ENCODE data around the gene RNF222. TPM values are rescaled to one million over a fixed set of nuclear protein-coding genes. Genes with fewer than 3 reads are reported as not detected.

RNF222 gene
- total RNA-seq, 6 experiments from 2014 or later = not detected

DNA sequence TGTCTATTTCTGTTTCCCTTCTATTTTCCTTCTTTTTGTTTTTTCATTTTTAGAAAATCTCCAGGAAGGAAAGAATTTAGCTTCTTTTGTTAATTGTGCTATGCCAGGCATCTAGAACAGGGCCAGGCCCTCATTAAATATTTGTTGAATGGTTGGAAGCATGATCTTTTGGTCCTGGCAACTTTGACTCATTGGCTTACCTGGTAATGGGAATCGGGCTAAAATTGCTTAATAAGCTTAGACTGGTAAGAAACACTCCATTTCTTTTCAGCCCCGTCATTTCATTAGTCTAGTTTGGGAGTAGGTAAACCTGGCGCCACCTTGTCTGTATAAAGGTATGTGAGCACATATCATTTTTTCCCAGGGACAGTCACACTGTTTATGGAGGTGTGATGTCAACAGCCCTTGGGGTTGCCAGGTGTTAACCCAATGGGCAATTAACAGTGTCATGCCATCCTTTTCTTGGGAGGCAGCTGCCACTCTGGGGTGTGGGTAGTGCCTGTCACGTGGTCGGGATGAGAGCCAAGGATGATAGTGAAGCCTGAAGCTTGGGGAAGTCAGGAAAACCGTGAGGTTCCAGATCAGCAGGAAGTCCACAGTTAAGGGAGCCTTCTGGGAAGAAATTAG, 28.6 kb upstream of the RNF222 start:
- Histone ChIP-seq H3K4me1 (peaks cover 0 to 31% (median 8%) of the 10 kb centered on the region in 4 donors), H3K27ac (peak overlapping the region; percentile 2 to 75 (median 45)), H3K36me3 (no peaks in the 10 kb centered on the region), H3K4me3 (no peak overlapping the region), H3K9me3 (no peaks in the 10 kb centered on the region), H3K27me3 (no peaks in the 10 kb centered on the region)
- ATAC-seq (peak; percentile 48 to 66 (median 57)), DNase-seq (no peak)
- intact Hi-C loops (cut with DNase I) = no loop called here
- WGBS (ENCODE audit: insufficient coverage, low coverage, low lambda C conversion rate, missing lambda C conversion rate) = 31% methylated on average over 6 of the region's 6 CpGs
- no peak for TF ChIP-seq POLR2A (IDR thresholded peaks at IDR 0.05)
- TF ChIP-seq, protein P1, sequence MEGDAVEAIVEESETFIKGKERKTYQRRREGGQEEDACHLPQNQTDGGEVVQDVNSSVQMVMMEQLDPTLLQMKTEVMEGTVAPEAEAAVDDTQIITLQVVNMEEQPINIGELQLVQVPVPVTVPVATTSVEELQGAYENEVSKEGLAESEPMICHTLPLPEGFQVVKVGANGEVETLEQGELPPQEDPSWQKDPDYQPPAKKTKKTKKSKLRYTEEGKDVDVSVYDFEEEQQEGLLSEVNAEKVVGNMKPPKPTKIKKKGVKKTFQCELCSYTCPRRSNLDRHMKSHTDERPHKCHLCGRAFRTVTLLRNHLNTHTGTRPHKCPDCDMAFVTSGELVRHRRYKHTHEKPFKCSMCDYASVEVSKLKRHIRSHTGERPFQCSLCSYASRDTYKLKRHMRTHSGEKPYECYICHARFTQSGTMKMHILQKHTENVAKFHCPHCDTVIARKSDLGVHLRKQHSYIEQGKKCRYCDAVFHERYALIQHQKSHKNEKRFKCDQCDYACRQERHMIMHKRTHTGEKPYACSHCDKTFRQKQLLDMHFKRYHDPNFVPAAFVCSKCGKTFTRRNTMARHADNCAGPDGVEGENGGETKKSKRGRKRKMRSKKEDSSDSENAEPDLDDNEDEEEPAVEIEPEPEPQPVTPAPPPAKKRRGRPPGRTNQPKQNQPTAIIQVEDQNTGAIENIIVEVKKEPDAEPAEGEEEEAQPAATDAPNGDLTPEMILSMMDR (IDR thresholded peaks at IDR 0.05) = no peak

DNA sequence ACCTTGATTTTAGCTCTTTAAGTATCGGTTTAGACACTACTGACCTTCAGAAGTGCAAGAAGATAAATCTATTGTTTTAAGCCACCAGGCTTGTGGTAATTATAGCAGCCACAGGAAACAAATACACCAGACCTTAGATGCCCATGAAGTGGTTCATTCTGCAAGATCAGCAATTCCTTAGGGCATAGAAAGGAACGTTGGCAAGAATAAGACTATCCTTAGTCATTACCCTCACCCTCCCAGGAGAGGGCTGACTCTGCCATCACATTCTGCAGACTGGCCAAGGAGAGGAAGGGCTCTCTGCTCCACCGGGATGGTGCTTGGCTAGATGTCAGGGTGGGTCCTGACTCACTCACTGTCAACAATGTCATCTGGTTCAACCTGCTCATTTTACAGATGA, 23.9 kb upstream of the RNF222 start:
- Histone ChIP-seq H3K27me3 (no peaks in the 10 kb centered on the region), H3K4me3 (no peak overlapping the region), H3K4me1 (peaks cover 0 to 47% (median 20%) of the 10 kb centered on the region in 4 donors), H3K9me3 (no peaks in the 10 kb centered on the region), H3K36me3 (no peaks in the 10 kb centered on the region), H3K27ac (peak overlapping the region; percentile 24 to 87 (median 69))
- intact Hi-C loops (cut with DNase I) = no loop called here
- DNase-seq (peak in 1 of 3 donors; percentile 41), ATAC-seq (no peak)
- TF ChIP-seq, protein P1 (IDR thresholded peaks at IDR 0.05) = no peak
- no peak for TF ChIP-seq POLR2A (IDR thresholded peaks at IDR 0.05)
- no CpG with 5 or more reads among the region's 3 CpGs for WGBS (ENCODE audit: insufficient coverage, low coverage, low lambda C conversion rate, missing lambda C conversion rate)

DNA sequence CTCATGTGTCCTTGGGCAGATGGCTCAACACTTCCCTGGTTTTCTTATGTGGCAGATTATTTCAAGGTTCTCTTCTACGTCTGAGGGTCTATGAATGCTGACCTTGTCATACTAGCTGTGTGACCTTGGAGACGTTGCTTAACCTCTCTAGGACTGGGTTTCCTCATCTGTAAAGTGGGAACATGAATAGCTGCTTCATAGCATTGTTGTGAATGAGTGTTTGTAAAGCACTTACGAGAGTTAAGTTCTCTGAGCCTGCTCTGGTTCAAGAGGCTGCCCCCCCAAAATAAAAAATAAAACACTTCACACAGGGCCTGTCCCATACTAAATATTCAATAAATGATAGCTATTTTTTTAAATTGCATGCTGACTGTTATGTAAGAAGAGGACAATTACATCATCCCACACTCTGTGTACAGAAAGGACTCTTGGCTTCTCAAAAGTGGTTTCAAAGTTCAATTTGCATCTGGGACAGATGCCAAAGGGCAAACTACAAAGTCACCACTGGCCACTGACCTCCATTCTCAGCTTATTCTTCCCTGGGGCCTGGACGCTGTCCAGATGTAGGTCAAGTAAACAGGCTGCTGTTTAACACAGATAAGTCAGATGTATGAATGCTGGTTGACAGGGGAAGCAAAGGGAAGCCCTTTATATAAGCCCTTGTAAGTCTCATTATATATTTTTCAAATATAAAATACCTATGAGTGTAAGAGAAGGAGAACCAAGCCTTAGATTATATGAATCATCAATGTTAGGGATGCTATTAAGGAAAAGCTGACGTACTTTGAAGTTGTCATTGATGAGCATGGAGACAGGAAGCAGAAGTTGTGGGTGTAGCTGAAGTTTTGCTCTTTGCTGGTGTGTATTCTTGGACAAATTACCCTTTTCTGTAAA, 22.7 kb upstream of the RNF222 start:
- Histone ChIP-seq H3K36me3 (no peaks in the 10 kb centered on the region), H3K27ac (peak overlapping the region; percentile 72 to 87 (median 81)), H3K27me3 (no peaks in the 10 kb centered on the region), H3K4me3 (no peak overlapping the region), H3K4me1 (peaks cover 0 to 35% (median 19%) of the 10 kb centered on the region in 4 donors), H3K9me3 (no peaks in the 10 kb centered on the region)
- intact Hi-C loops (cut with DNase I) = no loop called here
- ATAC-seq (peak; percentile 89 to 93 (median 90)), DNase-seq (peak; percentile 86 to 96 (median 90))
- TF ChIP-seq POLR2A (IDR thresholded peaks at IDR 0.05) = no peak
- TF ChIP-seq, protein P1 (IDR thresholded peaks at IDR 0.05) = no peak
- WGBS (ENCODE audit: insufficient coverage, low coverage, low lambda C conversion rate, missing lambda C conversion rate) = 0% methylated on average over 4 of the region's 5 CpGs

DNA sequence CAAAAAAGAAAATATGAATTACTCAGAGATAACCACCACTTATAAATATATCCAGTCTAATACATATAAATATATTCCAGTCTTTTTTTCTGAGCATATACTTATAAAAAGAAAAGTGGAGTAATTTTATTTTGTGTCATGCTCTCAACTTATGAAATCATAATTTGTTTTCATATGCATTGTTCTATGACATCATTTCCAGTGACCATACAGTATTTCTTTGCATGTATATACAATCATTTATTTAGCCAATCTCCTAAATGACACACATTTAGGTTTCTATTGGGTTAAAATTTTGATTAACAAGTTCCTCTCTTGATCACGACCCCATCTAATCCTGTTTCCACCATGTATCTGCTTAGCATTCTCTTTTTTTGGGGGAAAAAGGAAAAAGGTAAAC, 21.7 kb upstream of the RNF222 start:
- no peaks in the 10 kb centered on the region for H3K27me3 ChIP-seq
- intact Hi-C loops (cut with DNase I) = loop anchor here in 1 of 2 donors (10.0 kb wide), 1 partner anchor 55 kb away; no protein-coding TSS in a partner anchor
- no peaks in the 10 kb centered on the region for H3K36me3 ChIP-seq
- 12% methylated on average over 1 of the region's 1 CpG for WGBS (ENCODE audit: insufficient coverage, low coverage, low lambda C conversion rate, missing lambda C conversion rate)
- TF ChIP-seq, protein P1 (IDR thresholded peaks at IDR 0.05) = no peak
- no peak for TF ChIP-seq POLR2A (IDR thresholded peaks at IDR 0.05)
- no peak for ATAC-seq
- DNase-seq = no peak
- peak overlapping the region in 2 of 3 donors; percentile 81 to 87 for H3K27ac ChIP-seq
- no peaks in the 10 kb centered on the region for H3K9me3 ChIP-seq
- peaks cover 0 to 35% (median 19%) of the 10 kb centered on the region in 4 donors for H3K4me1 ChIP-seq
- no peak overlapping the region for H3K4me3 ChIP-seq
